NCI-H2107 treated with DMSO at 0.1 percent for 48 hours (cell line): ENCODE measurements around the gene COX6A1.
"Not testable (repeated sequence)": the region's sequence is repeated elsewhere in the genome, so short reads cannot be mapped to it uniquely, and the experiment has no call there.

Experiments
- DNase-seq: peaks from one replicate; lab custom pipeline; 2025; ENCODE audit not compliant: unreplicated experiment; lab: John Stamatoyannopoulos, UW

The COX6A1 gene

DNA sequence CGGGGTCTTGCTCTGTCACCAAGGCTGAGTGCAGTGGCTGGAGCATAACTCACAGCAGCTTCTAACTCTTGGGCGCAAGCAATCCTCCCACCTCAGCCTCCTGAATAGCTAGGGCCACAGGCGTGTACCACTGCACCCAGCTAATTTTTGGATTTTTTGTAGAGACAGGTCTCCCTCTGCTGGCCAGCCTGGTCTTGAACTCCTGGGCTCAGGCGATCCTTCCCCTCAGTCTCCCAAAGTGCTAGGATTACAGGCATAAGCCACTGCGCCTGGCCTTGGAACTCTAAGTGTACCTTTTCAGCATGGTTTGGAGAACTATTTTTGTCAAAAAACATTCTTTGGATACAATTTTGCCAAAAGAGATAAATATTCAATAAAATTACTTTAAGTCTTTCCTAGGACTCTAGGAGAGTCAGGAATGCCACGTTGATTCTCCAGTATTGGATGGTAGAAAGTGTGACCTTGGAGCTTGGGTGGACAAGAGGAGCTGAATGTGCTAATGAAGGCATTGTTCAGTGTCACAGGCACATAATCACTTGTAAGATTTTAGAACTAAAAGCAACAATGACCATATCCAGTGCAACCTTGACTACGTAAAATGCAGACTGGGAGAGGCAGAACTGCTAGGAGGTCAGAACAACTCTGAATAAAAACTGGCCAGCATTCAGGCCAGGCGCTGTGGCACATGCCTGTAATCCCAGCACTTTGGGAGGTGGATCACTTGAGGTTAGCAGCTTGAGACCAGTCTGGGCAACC is 28.8 kb downstream of the COX6A1 start:
- peak; percentile 46 for DNase-seq

GRCh38 chr12:120467439-120467838 is 29.5 kb downstream of the COX6A1 start:
- DNase-seq = no peak

- DNase-seq = no peak
Measured at GRCh38 chr12:120468325-120468820, 30.5 kb downstream of the COX6A1 start.

- DNase-seq = no peak
Measured at GRCh38 chr12:120468821-120469449, 31.0 kb downstream of the COX6A1 start.

GRCh38 chr12:120469450-120470149 is 31.7 kb downstream of the COX6A1 start, which contains the start of gene SRSF9:
TSS of gene SRSF9 (minus strand) at chr12:120469748. CDS start at chr12:120469609, 139 bp downstream.
- peak; percentile 93 for DNase-seq

DNA sequence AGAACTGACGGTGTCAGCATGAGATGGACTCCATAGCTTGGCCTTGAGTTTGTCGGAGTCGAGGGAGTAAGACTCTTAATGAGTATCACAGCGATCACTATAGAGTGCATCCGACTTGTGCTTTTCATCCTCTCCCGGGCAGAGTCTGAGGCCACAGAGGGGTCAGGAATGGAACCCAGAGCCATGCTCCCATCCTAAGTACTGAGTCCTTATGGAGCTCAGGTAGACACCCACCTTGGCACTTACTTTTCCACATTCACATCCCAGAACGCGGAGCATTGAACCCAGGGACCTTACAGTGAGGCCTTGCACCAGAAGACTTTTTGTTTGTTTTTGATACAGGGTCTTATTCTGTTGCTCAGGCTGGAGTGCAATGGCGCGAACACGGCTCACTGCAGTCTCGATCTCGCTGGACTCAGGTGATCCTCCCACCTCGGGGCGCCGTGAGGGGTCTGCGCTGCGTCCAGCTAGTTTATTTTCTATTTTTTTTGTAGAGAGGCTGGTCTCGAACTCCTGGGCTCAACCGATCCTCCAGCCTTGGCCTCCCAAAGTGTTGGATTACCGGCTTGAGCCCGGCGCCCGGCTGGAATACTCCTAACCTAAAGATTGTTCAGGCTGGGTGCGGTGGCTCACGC is 32.4 kb downstream of the COX6A1 start:
- DNase-seq = no peak

- DNase-seq = no peak
Measured at GRCh38 chr12:120472521-120472920, 34.6 kb downstream of the COX6A1 start.

- DNase-seq = no peak
Measured at GRCh38 chr12:120473807-120474615, 36.1 kb downstream of the COX6A1 start.

DNA sequence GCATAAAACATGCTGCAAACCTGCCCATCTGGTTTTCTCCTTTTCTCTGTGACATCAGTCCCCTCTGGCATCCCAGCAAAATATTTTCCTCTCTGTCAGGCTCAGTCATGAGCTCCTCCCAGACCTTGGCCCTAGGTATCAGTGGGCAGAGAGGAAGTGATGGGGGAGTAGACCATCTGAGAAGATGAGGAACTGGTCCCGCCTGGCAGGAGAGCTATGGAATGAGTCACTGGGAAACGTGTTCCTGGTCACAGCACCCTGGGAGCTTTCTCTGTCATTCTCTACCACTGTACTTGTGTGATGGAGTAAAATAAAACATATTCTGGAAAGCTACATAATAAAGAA is 36.7 kb downstream of the COX6A1 start:
- no peak for DNase-seq

- DNase-seq = no peak
Measured at GRCh38 chr12:120475643-120476042, 37.7 kb downstream of the COX6A1 start.

DNA sequence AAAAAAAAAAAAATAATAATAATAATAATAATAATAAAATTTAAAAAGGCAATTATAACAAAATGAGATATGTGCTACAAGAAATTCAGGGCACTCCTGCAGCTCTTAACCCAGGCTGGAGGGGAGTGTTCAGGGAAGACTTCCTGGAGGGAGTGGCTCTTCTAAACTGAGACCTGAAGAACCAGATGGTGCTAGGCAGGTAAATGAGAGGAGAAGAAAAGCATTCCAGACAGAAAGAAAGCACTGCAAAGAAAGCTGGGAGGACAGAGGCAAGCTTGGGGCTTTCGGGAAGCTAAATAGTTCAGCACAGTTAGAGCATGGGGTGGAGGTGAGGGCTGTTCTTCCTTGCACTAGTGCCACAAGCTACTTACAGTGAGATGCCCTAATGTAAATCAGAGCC is 41.5 kb downstream of the COX6A1 start:
- no peak for DNase-seq

GRCh38 chr12:120480211-120480610 is 42.3 kb downstream of the COX6A1 start:
- no peak for DNase-seq

- no peak for DNase-seq
Measured at GRCh38 chr12:120481022-120481767, 43.3 kb downstream of the COX6A1 start.

DNA sequence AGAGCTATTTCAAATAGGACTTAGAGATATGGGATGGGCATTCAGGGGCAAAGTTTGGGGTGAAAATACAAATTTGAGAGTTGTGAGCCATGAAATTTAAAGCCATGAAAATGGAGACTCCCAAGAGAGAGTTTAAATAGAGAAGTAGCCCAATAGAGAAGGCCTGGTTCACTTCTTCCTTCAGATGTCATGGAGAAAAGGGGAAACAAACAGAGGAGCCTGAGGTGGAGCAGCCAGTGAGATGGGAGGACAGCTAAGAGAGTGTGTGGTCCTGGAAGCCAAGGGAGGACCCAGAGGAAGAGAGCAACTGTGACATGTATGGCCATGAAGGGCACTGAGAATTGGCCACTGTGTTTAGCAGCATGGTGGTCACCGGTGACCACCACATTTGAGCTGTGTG is 45.7 kb downstream of the COX6A1 start:
- no peak for DNase-seq

DNA sequence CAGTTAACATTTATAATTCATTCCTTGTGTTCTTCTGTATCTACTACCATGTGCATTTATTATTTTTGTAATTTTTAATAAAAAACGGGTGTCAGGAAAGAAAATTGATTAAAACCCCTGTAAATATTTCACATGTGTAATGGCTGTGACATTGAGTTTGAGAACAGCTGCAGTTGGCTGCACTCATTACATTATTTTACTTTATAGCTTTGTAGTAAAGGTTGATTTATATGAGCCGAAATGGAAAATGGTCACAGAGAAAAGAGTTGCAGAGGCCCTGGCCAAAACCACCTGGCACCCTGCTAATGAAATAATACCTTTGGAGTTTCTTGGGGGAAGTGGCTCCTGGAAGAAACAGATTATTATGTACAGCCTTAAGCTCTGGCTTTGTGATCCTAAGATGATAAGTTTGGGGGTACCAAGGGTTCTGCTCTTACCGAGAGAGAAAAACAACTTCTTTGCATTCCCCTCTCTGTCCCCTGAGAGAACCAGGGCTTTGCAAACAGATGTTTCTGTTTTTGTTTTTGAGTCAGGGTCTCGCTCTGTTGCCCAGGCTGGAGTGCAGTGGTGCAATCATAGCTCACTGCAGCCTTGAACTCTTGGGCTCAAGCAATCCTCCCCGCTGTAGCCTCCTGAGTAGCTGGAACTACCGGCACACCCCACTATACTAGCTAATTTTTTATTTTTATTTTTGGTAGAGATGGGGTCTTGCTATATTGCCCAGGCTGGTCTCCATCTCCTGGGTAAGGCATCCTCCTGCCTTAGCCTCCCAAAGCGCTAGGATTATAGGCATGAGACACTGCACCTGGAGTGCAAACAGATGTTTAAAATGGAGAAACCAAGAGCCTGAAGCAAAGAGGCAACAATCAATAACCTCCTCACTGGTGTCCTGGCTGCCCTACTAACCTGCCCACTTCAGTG is 48.3 kb downstream of the COX6A1 start:
- no peak for DNase-seq

- DNase-seq = not testable (repeated sequence)
Measured at GRCh38 chr12:120487552-120487951, 49.6 kb downstream of the COX6A1 start.

GRCh38 chr12:120488057-120488640 is 50.2 kb downstream of the COX6A1 start:
- no peak for DNase-seq

DNA sequence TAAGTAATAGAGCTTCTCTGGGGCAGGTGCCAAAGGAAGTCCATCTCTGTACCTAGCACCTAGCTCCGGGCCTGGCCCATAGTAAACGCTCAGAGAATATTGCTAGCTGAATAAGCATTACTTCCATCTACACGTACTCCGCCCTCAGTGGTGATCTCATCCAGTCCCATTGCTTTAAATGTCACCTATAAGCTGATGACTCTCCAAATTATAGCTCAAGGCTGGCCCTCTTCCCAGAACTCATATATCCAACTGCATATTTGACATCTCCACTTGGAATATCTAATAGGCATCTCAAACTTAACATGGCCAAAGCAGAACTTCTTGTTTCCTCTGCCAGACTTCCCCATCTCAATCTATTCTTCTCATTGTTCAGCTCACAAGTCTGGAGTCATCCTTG is 51.1 kb downstream of the COX6A1 start:
- no peak for DNase-seq
